AG04450 (cell line): ENCODE results near the gene FBXO9. TPM values are rescaled to one million over a fixed set of nuclear protein-coding genes. Genes with fewer than 3 reads are reported as not detected.

Source experiments
- CTCF ChIA-PET: fragments of 300-600, 350-600 bp; formaldehyde crosslinking; extraction: SDS; loops from one replicate; lab custom pipeline; 2022; ENCODE audit warnings: antibody characterized with exemption, inconsistent platforms; lab: Charles Lee
- POLR2A ChIA-PET: fragments of 350-600 bp; formaldehyde crosslinking; extraction: SDS; loops from one replicate; lab custom pipeline; 2021; ENCODE audit warnings: antibody characterized with exemption, inconsistent platforms; lab: Yijun Ruan, JAX
- DNase-seq: peaks from one replicate; pipeline ENCODE4 v3.0.0-alpha.2; 2011; ENCODE audit warnings: low read depth, low spot score
- H3K27ac ChIP-seq: one replicate; pipeline ENCODE4 v1.5.1; 2012; ENCODE audit warnings: low read depth, low read length, control low read depth
- H3K27me3 ChIP-seq: one replicate; pipeline ENCODE4 v1.6.0; 2012; ENCODE audit warnings: low read length; ENCODE audit not compliant: control insufficient read depth, insufficient read depth
- H3K4me3 ChIP-seq: 2 replicates; pipeline ENCODE4 v1.5.1; 2011; ENCODE audit warnings: mild to moderate bottlenecking, low read depth, low read length, control low read depth
- H3K9me3 ChIP-seq: 2 replicates; pipeline ENCODE4 v1.5.1; 2012; ENCODE audit warnings: low read length; ENCODE audit not compliant: control insufficient read depth, insufficient read depth
- polyA plus RNA-seq: library from polyadenylated mRNA; depleted of rRNA; stranded (reverse); fragments of >200 nt; gene quantifications from 2 replicates; pipeline ENCODE4 v1.2.3, GENCODE V29; 2011
- TF ChIP-seq, protein P1 (sequence below): IDR thresholded peaks from 2 replicates; pipeline ENCODE4 v1.5.1; 2011; ENCODE audit warnings: low read depth, low read length, control low read depth, inconsistent platforms

The FBXO9 gene
- polyA plus RNA-seq, 1 experiment = 90.2 TPM

- TF ChIP-seq, protein P1, sequence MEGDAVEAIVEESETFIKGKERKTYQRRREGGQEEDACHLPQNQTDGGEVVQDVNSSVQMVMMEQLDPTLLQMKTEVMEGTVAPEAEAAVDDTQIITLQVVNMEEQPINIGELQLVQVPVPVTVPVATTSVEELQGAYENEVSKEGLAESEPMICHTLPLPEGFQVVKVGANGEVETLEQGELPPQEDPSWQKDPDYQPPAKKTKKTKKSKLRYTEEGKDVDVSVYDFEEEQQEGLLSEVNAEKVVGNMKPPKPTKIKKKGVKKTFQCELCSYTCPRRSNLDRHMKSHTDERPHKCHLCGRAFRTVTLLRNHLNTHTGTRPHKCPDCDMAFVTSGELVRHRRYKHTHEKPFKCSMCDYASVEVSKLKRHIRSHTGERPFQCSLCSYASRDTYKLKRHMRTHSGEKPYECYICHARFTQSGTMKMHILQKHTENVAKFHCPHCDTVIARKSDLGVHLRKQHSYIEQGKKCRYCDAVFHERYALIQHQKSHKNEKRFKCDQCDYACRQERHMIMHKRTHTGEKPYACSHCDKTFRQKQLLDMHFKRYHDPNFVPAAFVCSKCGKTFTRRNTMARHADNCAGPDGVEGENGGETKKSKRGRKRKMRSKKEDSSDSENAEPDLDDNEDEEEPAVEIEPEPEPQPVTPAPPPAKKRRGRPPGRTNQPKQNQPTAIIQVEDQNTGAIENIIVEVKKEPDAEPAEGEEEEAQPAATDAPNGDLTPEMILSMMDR = no peak
- Histone ChIP-seq H3K27me3 (no peaks in the 10 kb centered on the region), H3K9me3 (no peaks in the 10 kb centered on the region), H3K27ac (no peak overlapping the region), H3K4me3 (no peak overlapping the region)
- ChIA-PET POLR2A (no interaction called here), CTCF (interaction anchor here (1.3 to 7.3 kb wide), 2 partner anchors 32 to 34 kb away, joined by 3 to 41 read pairs; partner anchors contain the start of gene GSTA4)
- no peak for DNase-seq
Observed at GRCh38 chr6:53029761-53030160, 35.4 kb upstream of the FBXO9 start.

DNA sequence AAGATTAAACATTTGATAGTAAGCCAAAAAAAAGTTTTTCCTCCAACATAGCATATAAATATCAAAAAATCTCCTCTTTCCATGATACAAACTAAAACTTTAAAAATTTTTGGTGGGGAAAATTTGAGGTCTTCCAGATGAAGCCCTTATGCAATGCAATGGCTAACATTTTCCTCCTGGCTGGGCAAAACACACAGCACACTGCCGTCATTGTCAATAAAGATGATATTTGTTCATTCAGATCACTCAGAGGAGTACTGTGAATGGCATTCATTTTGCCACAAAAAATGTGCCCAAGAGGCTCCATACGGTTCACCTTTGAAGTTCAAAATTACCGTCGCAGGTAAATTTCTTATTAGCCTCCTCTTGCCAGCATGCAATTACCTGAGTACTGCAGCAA lies 33.9 kb upstream of the FBXO9 start:
- Histone ChIP-seq H3K9me3 (no peaks in the 10 kb centered on the region), H3K27ac (no peak overlapping the region), H3K4me3 (no peak overlapping the region), H3K27me3 (no peaks in the 10 kb centered on the region)
- TF ChIP-seq, protein P1 = no peak
- no peak for DNase-seq
- POLR2A ChIA-PET = no interaction called here
- CTCF ChIA-PET = interaction anchor here (1.4 to 7.3 kb wide), 2 partner anchors 9 to 36 kb away, joined by 3 to 41 read pairs; partner anchors contain the start of gene GSTA4

DNA sequence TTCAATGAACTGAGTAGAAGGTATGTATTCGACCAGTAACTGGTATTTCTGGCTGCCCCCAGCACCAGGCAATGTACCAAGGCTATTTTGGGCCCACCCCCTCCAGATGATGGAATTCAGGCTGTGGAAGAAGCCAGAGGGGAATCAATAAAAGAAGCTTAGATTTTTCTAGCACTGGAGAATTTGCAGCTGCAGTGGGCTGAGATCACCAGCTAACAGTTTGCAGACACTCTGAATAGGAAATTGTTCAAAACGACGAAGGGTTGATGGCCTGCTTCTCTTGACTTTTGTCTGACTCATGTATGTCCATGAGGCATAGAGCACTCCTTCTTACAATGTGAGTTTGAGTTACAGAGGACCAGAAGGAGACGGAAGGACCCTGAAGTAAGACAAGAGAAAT lies 32.4 kb upstream of the FBXO9 start:
- POLR2A ChIA-PET = interaction anchor here (1.6 to 2.5 kb wide), 2 partner anchors 9 to 11 kb away, joined by 9 to 14 read pairs; no protein-coding TSS in a partner anchor

GRCh38 chr6:53033764-53034163 lies 31.4 kb upstream of the FBXO9 start:
- TF ChIP-seq, protein P1 = no peak
- Histone ChIP-seq H3K27ac (peak overlapping the region; percentile 69), H3K4me3 (no peak overlapping the region), H3K9me3 (no peaks in the 10 kb centered on the region), H3K27me3 (no peaks in the 10 kb centered on the region)
- CTCF ChIA-PET = interaction anchor here (0.6 to 7.3 kb wide), 3 partner anchors 11 to 38 kb away, joined by 3 to 41 read pairs (median 7); partner anchors contain the start of gene GSTA4
- POLR2A ChIA-PET = interaction anchor here (1.1 to 2.5 kb wide), 4 partner anchors 8 to 39 kb away, joined by 4 to 14 read pairs (median 8); partner anchors contain the start of gene GSTA4
- peak; percentile 68 for DNase-seq

More for the DNA sequence above, 32.4 kb upstream of the FBXO9 start:
- Histone ChIP-seq H3K9me3 (no peaks in the 10 kb centered on the region), H3K27ac (peak overlapping the region; percentile 48), H3K27me3 (no peaks in the 10 kb centered on the region), H3K4me3 (no peak overlapping the region)
- TF ChIP-seq, protein P1 = no peak
- DNase-seq = no peak
- CTCF ChIA-PET = interaction anchor here (7.3 kb wide), 1 partner anchor 38 kb away, joined by 41 read pairs; the partner anchor contains the start of gene GSTA4

DNA sequence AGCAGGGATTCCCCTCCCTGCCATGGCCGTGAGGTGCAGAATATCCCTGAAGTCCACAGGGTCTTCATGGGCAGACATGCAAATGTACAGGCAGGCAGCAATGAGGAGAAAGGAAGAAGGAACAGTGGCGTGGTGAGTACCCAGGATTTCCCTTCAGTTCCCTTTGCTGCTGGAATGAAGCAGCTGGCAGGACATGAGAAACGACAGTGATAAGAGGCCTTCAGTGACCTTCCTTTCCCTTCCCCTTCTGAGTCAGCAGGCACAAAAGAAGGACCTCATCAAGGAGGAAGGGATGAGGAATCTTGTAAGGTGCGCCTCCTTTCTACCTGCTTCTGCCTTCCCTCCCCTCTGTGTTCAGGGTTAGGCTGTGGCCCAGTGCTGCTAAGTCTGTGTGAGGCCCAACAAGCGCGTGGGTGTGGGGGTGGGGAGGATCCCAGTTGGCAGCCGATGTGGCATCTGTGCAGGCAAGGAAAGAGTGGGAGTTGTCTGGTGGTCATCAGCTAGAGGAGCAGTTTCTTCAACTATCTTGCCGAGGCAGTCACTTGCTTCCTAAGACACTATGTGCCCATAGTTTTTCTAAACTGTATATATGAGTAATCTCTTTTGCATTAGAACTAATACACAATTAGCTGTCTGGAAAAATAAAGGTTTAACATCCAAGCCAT lies 29.5 kb upstream of the FBXO9 start:
- no peak for DNase-seq
- no peaks in the 10 kb centered on the region for H3K9me3 ChIP-seq
- no peaks in the 10 kb centered on the region for H3K27me3 ChIP-seq
- no peak overlapping the region for H3K4me3 ChIP-seq
- CTCF ChIA-PET = interaction anchor here (0.7 to 1.4 kb wide), 3 partner anchors 17 to 40 kb away, joined by 3 to 4 read pairs (median 3); partner anchors contain the start of gene GSTA4
- TF ChIP-seq, protein P1 = no peak
- POLR2A ChIA-PET = interaction anchor here (0.5 to 0.6 kb wide), 3 partner anchors 21 to 53 kb away, joined by 3 to 4 read pairs (median 3); no protein-coding TSS in a partner anchor
- H3K27ac ChIP-seq = peak overlapping the region; percentile 63
